HG02852 (cell line): ENCODE data around the gene ADGRG6.
"Not testable (repeated sequence)": the region's sequence is repeated elsewhere in the genome, so short reads cannot be mapped to it uniquely, and the experiment has no call there.

Experiments used
- ATAC-seq: cut with Tn5 transposase; IDR thresholded peaks from one replicate; pipeline ENCODE4 v1.9.1; 2021; ENCODE audit warnings: mild to moderate bottlenecking, moderate library complexity; ENCODE audit not compliant: unreplicated experiment

The ADGRG6 gene

GRCh38 chr6:142301651-142302391 is at the start of gene ADGRG6:
TSS of gene ADGRG6 (plus strand) at chr6:142302007. CDS start at chr6:142302330, 323 bp downstream.
- ATAC-seq: peak; percentile 65

- ATAC-seq: no peak
Measured at GRCh38 chr6:142254513-142254912, 47.3 kb upstream of the ADGRG6 start.

- ATAC-seq: no peak
Measured at GRCh38 chr6:142255785-142256184, 46.0 kb upstream of the ADGRG6 start.

- no peak for ATAC-seq
Measured at GRCh38 chr6:142258305-142258704, 43.5 kb upstream of the ADGRG6 start.

- no peak for ATAC-seq
Measured at GRCh38 chr6:142258757-142259156, 43.0 kb upstream of the ADGRG6 start.

- ATAC-seq: no peak
Measured at GRCh38 chr6:142260748-142261147, 41.1 kb upstream of the ADGRG6 start.

GRCh38 chr6:142262231-142262630 is 39.6 kb upstream of the ADGRG6 start:
- ATAC-seq: no peak

GRCh38 chr6:142265476-142265875 is 36.3 kb upstream of the ADGRG6 start:
- ATAC-seq: no peak

- ATAC-seq: no peak
Measured at GRCh38 chr6:142266060-142266459, 35.7 kb upstream of the ADGRG6 start.

- ATAC-seq: no peak
Measured at GRCh38 chr6:142271476-142271875, 30.3 kb upstream of the ADGRG6 start.

- no peak for ATAC-seq
Measured at GRCh38 chr6:142274656-142275055, 27.2 kb upstream of the ADGRG6 start.

GRCh38 chr6:142275236-142276006 is 26.4 kb upstream of the ADGRG6 start:
- ATAC-seq: no peak

GRCh38 chr6:142276256-142276655 is 25.6 kb upstream of the ADGRG6 start:
- ATAC-seq: no peak

GRCh38 chr6:142279350-142280180 is 22.2 kb upstream of the ADGRG6 start:
- ATAC-seq: no peak

GRCh38 chr6:142280265-142280664 is 21.5 kb upstream of the ADGRG6 start:
- ATAC-seq: no peak

GRCh38 chr6:142280927-142281326 is 20.9 kb upstream of the ADGRG6 start:
- ATAC-seq: no peak

- not testable (repeated sequence) for ATAC-seq
Measured at GRCh38 chr6:142283138-142283537, 18.7 kb upstream of the ADGRG6 start.

GRCh38 chr6:142284419-142284818 is 17.4 kb upstream of the ADGRG6 start:
- ATAC-seq: no peak

- ATAC-seq: no peak
Measured at GRCh38 chr6:142285235-142286087, 16.3 kb upstream of the ADGRG6 start.

GRCh38 chr6:142286088-142286409 is 15.8 kb upstream of the ADGRG6 start:
- no peak for ATAC-seq

- ATAC-seq: no peak
Measured at GRCh38 chr6:142289687-142290086, 12.1 kb upstream of the ADGRG6 start.
